IMR-90 (cell line): ENCODE measurements around the gene CEP83. TPM values are rescaled to one million over a fixed set of nuclear protein-coding genes. Genes with fewer than 3 reads are reported as not detected.
A peak's percentile ranks its signal among the peaks of the same experiment; 100 is the strongest.

Source experiments
- ATAC-seq: fragments of 200-7000 bp; cut with Tn5 transposase; 2 replicates; pipeline ENCODE4 v1.9.1; 2020; ENCODE audit warnings: low read depth, mild to moderate bottlenecking, moderate library complexity
- BruUV-seq: library from RNA; stranded (reverse); fragments of 400-500 nt; replicated peaks from 2 replicates; lab custom pipeline; 2021; lab: Mats Ljungman, UMichigan
- CTCF ChIA-PET: fragments of 300-600 bp; formaldehyde crosslinking; extraction: SDS; loops from one replicate; lab custom pipeline; 2021; ENCODE audit warnings: antibody characterized with exemption; lab: Yijun Ruan, JAX
- POLR2A ChIA-PET: fragments of 300-600 bp; sonication (Branson Sonifier 250); formaldehyde crosslinking; loops from one replicate; lab custom pipeline; 2022; ENCODE audit warnings: antibody characterized with exemption; ENCODE audit not compliant: unreplicated experiment; lab: Charles Lee
- DNase-seq: peaks from one replicate; pipeline ENCODE4 v3.0.0; 2013
- H2AFZ ChIP-seq: replicated peaks from 2 replicates; pipeline ENCODE3; 2013; ENCODE audit warnings: low read length, mild to moderate bottlenecking; ENCODE audit not compliant: poor library complexity
- H2AK5ac ChIP-seq: 2 replicates; pipeline ENCODE4 v1.6.1; 2013; ENCODE audit warnings: low read depth, low read length, inconsistent platforms
- H2AK9ac ChIP-seq: replicated peaks from 2 replicates; pipeline ENCODE3; 2013; ENCODE audit warnings: mild to moderate bottlenecking, low read depth, low read length, moderate library complexity; ENCODE audit not compliant: poor library complexity
- H2BK120ac ChIP-seq: 2 replicates; pipeline ENCODE4 v1.6.1; 2013; ENCODE audit warnings: low read depth, low read length, inconsistent platforms
- H2BK15ac ChIP-seq: 3 replicates; pipeline ENCODE4 v1.6.1; 2013; ENCODE audit warnings: low read depth, low read length, inconsistent platforms
- H2BK20ac ChIP-seq: 2 replicates; pipeline ENCODE4 v1.6.1; 2013; ENCODE audit warnings: low read depth, mild to moderate bottlenecking, inconsistent platforms, low read length, moderate library complexity
- H2BK5ac ChIP-seq: 2 replicates; pipeline ENCODE4 v1.6.1; 2013; ENCODE audit warnings: mild to moderate bottlenecking, low read depth, low read length, inconsistent platforms; ENCODE audit not compliant: poor library complexity, severe bottlenecking
- H3K14ac ChIP-seq: replicated peaks from 2 replicates; pipeline ENCODE4 v1.6.1; 2013; ENCODE audit warnings: low read depth, low read length, inconsistent platforms
- H3K18ac ChIP-seq: 2 replicates; pipeline ENCODE4 v1.6.1; 2013; ENCODE audit warnings: low read depth, low read length, control low read depth
- H3K23ac ChIP-seq: 2 replicates; pipeline ENCODE4 v1.6.1; 2013; ENCODE audit warnings: low read depth, low read length, inconsistent platforms
- H3K27ac ChIP-seq: 2 replicates; pipeline ENCODE4 v1.5.1; 2013; ENCODE audit warnings: mild to moderate bottlenecking, control low read depth, low read length; ENCODE audit not compliant: insufficient read depth
- H3K27me3 ChIP-seq: 2 replicates; pipeline ENCODE4 v1.6.1; 2013; ENCODE audit warnings: low read length; ENCODE audit not compliant: control insufficient read depth, insufficient read depth
- H3K36me3 ChIP-seq: 2 replicates; pipeline ENCODE4 v1.6.1; 2013; ENCODE audit warnings: low read length, mixed read lengths; ENCODE audit not compliant: control insufficient read depth, insufficient read depth
- H3K4ac ChIP-seq: 2 replicates; pipeline ENCODE4 v1.6.1; 2013; ENCODE audit warnings: low read depth, low read length, inconsistent platforms
- H3K4me1 ChIP-seq: 2 replicates; pipeline ENCODE4 v1.6.1; 2013; ENCODE audit warnings: low read length, mixed read lengths; ENCODE audit not compliant: control insufficient read depth, insufficient read depth
- H3K4me2 ChIP-seq: 2 replicates; pipeline ENCODE4 v1.6.1; 2013; ENCODE audit warnings: low read depth, mild to moderate bottlenecking, control low read depth, low read length, moderate library complexity
- H3K4me3 ChIP-seq: 2 replicates; pipeline ENCODE4 v1.5.1; 2013; ENCODE audit warnings: low read depth, mild to moderate bottlenecking, control low read depth, low read length, moderate library complexity; ENCODE audit not compliant: insufficient read depth
- H3K56ac ChIP-seq: 2 replicates; pipeline ENCODE4 v1.6.1; 2013; ENCODE audit warnings: low read length, inconsistent platforms; ENCODE audit not compliant: insufficient read depth; ENCODE audit errors: extremely low read depth
- H3K79me1 ChIP-seq, 2 experiments: 2 replicates each; pipeline ENCODE4 v1.6.1; 2013; ENCODE audit warnings: low read length in 2 of 2, inconsistent platforms in 1 of 2, low read depth in 1 of 2
- H3K9ac ChIP-seq: 2 replicates; pipeline ENCODE4 v1.6.1; 2013; ENCODE audit warnings: low read depth, low read length, control low read depth
- H3K9me1 ChIP-seq: 2 replicates; pipeline ENCODE4 v1.6.1; 2013; ENCODE audit warnings: low read length, inconsistent platforms; ENCODE audit not compliant: insufficient read depth
- H3K9me3 ChIP-seq: 2 replicates; pipeline ENCODE4 v1.6.1; 2013; ENCODE audit warnings: low read length; ENCODE audit not compliant: control insufficient read depth, insufficient read depth
- H4K20me1 ChIP-seq: 2 replicates; pipeline ENCODE4 v1.6.1; 2013; ENCODE audit warnings: low read length, inconsistent platforms; ENCODE audit not compliant: insufficient read depth
- H4K5ac ChIP-seq: 2 replicates; pipeline ENCODE4 v1.6.1; 2013; ENCODE audit warnings: mild to moderate bottlenecking, low read depth, low read length, control low read depth
- H4K8ac ChIP-seq, 2 experiments: 2 replicates each; pipeline ENCODE4 v1.6.1; 2013; ENCODE audit warnings: low read depth in 2 of 2, low read length in 2 of 2, control low read depth in 1 of 2, inconsistent platforms in 1 of 2
- H4K91ac ChIP-seq: 2 replicates; pipeline ENCODE4 v1.6.1; 2013; ENCODE audit warnings: low read depth, low read length, inconsistent platforms; ENCODE audit not compliant: insufficient read depth
- BHLHE40 ChIP-seq: fragments of 150-350 bp; IDR thresholded peaks from 2 replicates; pipeline ENCODE4 v1.6.1; 2016; ENCODE audit warnings: mild to moderate bottlenecking, low read depth, low read length
- CHD1 ChIP-seq: IDR thresholded peaks from 2 replicates; pipeline ENCODE4 v1.6.1; 2012; ENCODE audit warnings: low read depth, low read length, improper control_type of control experiment
- FOS ChIP-seq: fragments of 150-350 bp; IDR thresholded peaks from 2 replicates; pipeline ENCODE4 v1.6.1; 2016; ENCODE audit warnings: low read depth, low read length
- MAFK ChIP-seq: IDR thresholded peaks from 2 replicates; pipeline ENCODE4 v1.6.1; 2012; ENCODE audit warnings: low read depth, low read length, improper control_type of control experiment
- MAZ ChIP-seq: IDR thresholded peaks from 2 replicates; pipeline ENCODE4 v1.6.1; 2012; ENCODE audit warnings: low read depth, mild to moderate bottlenecking, low read length, improper control_type of control experiment, moderate library complexity, borderline replicate concordance
- MXI1 ChIP-seq: IDR thresholded peaks from 2 replicates; pipeline ENCODE4 v1.6.1; 2012; ENCODE audit warnings: low read depth, mild to moderate bottlenecking, low read length, moderate library complexity, borderline replicate concordance
- RAD21 ChIP-seq: IDR thresholded peaks from 2 replicates; pipeline ENCODE4 v1.6.1; 2012; ENCODE audit warnings: low read length, improper control_type of control experiment
- RCOR1 ChIP-seq: IDR thresholded peaks from 2 replicates; pipeline ENCODE4 v1.6.1; 2012; ENCODE audit warnings: mild to moderate bottlenecking, low read length, improper control_type of control experiment; ENCODE audit not compliant: insufficient replicate concordance
- SMC3 ChIP-seq: fragments of 150-350 bp; IDR thresholded peaks from 2 replicates; pipeline ENCODE4 v1.6.1; 2016; ENCODE audit warnings: low read depth, mild to moderate bottlenecking, antibody characterized with exemption, low read length, moderate library complexity
- WGBS, 2 experiments: methylation state at CpG; one replicate each; pipeline versions ENCODE4 v1.1.5 to v1.1.7; 2013; ENCODE audit warnings: missing lambda C conversion rate in 2 of 2; ENCODE audit not compliant: insufficient read length in 1 of 2; ENCODE audit errors: extremely low coverage in 2 of 2; 5-methylcytosine and 5-hydroxymethylcytosine counted together
- dilution Hi-C: fragments of 300-500 bp; cut with HindIII; formaldehyde crosslinking; loops from one replicate; pipeline ENCODE4 v1.14.3; 2018; ENCODE audit warnings: low sequenced_read_pairs; ENCODE audit not compliant: unreplicated experiment
- in situ Hi-C: fragments of 300-500 bp; cut with MboI; formaldehyde crosslinking; loops from 3 replicates; pipeline ENCODE4 v1.14.3; 2019; ENCODE audit warnings: low sequenced_read_pairs, inconsistent platforms, mixed read lengths
- intact Hi-C: fragments of 100-400 bp; cut with micrococcal nuclease; formaldehyde crosslinking; loops from 2 replicates; pipeline ENCODE4 v1.10.0; 2022
- polyA plus RNA-seq, 3 experiments: library from polyadenylated mRNA; depleted of rRNA; stranded (reverse); fragments of >200 nt; gene quantifications; 2 replicates each; pipeline ENCODE4 v1.2.3, GENCODE V29; 2012; ENCODE audit warnings: low replicate concordance in 1 of 3
- total RNA-seq: library from RNA; depleted of rRNA; stranded (reverse); fragments of >200 nt; gene quantifications from 2 replicates; pipeline ENCODE4 v1.2.3, GENCODE V29; 2012
- TF ChIP-seq, protein P1 (sequence below): fragments of 150-350 bp; IDR thresholded peaks from 2 replicates; pipeline ENCODE4 v1.6.1; 2016; ENCODE audit warnings: low read depth, mild to moderate bottlenecking, low read length, moderate library complexity, borderline replicate concordance

The CEP83 gene
- total and polyA plus RNA-seq, 2 of the 4 experiments (the other 2 are of a cell fraction), result 3.9 to 8.9 TPM

DNA sequence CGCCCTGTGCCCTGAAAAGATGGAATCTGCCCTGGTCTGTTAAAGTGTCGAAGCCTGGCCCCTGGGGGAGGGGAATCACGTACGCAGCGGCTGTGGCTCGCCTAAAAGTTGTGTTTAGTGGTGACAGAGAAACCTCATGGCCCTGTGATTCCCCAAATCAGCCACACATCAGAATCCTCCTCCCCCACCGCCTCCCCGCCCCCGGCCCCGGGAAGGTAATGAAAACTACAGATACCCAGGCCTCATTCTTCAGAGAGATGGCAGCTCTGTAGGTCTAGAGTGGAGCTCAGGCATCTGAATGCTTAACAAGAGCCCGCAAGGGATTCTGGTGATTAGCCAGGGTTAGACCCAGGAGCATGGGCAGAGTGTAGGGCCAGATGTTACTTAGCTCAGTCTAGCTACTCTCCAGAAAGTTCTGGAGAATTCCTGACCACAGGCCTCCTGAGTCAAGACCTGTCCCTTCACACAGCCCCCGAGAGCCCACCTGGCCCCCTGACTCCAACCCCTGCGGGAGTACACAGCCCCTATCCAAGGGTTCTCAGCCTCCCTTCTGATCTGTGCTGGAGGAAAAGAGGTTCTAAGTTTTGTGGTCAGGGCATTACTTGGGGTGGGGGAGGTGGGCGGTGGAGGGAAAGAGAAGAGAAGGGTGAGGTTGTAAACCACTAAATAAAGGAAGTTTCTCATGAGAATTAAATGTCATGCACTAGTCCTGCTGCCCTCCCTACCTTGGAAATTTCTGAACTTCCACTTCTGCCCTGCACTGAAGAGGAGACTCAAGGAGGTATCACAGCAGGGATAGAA, 196.5 kb downstream of the CEP83 start:
- Histone ChIP-seq H4K8ac (peak overlapping the region; percentile 82 to 99), H2BK120ac (peak overlapping the region; percentile 91), H3K27me3 (no peaks in the 10 kb centered on the region), H4K5ac (peak overlapping the region; percentile 97), H2BK5ac (no peak overlapping the region), H4K91ac (peak overlapping the region; percentile 91), H3K79me1 (no peaks in the 10 kb centered on the region), H3K4me1 (peaks cover 12% of the 10 kb centered on the region), H3K4me2 (peak overlapping the region; percentile 91), H2AK5ac (peak overlapping the region; percentile 76), H2BK20ac (peak overlapping the region; percentile 86; the same call in 1 of the 2 replicates), H3K36me3 (no peaks in the 10 kb centered on the region), H3K4ac (peak overlapping the region; percentile 94), H3K18ac (peak overlapping the region; percentile 88), H3K56ac (peak overlapping the region; percentile 63), H2BK15ac (peak overlapping the region; percentile 90; the same call in 2 of the 3 replicates), H3K4me3 (no peak overlapping the region), H3K9me1 (peaks cover 5% of the 10 kb centered on the region), H2AFZ (peak overlapping the region; percentile 93), H3K23ac (peak overlapping the region; percentile 69; the same call in 1 of the 2 replicates), H3K27ac (peak overlapping the region; percentile 88; the same call in 1 of the 2 replicates), H2AK9ac (peak overlapping the region; percentile 93), H4K20me1 (no peaks in the 10 kb centered on the region), H3K9ac (peak overlapping the region; percentile 77), H3K14ac (peak overlapping the region; percentile 93), H3K9me3 (no peaks in the 10 kb centered on the region)
- TF ChIP-seq FOS (no peak), BHLHE40 (no peak), MAZ (no peak), MAFK (no peak), MXI1 (no peak), RCOR1 (no peak), SMC3 (no peak), CHD1 (no peak), RAD21 (no peak)
- TF ChIP-seq, protein P1, sequence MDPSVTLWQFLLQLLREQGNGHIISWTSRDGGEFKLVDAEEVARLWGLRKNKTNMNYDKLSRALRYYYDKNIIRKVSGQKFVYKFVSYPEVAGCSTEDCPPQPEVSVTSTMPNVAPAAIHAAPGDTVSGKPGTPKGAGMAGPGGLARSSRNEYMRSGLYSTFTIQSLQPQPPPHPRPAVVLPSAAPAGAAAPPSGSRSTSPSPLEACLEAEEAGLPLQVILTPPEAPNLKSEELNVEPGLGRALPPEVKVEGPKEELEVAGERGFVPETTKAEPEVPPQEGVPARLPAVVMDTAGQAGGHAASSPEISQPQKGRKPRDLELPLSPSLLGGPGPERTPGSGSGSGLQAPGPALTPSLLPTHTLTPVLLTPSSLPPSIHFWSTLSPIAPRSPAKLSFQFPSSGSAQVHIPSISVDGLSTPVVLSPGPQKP, result no peak
- no TSS peak for BruUV-seq
- CTCF ChIA-PET, result no interaction called here
- intact Hi-C loops, result no loop called here
- ATAC-seq (no peak), DNase-seq (no peak)
- no CpG with 5 or more reads among the region's 14 CpGs for WGBS, 2 experiments
- POLR2A ChIA-PET, result interaction anchor here (1.4 kb wide), 1 partner anchor 90 kb away, joined by 4 read pairs; no protein-coding TSS in a partner anchor
- dilution Hi-C loops, result no loop called here
- in situ Hi-C loops, result no loop called here
